ENCODE data around the gene PRR20E.
"Not testable (repeated sequence)": the region's sequence is repeated elsewhere in the genome, so short reads cannot be mapped to it uniquely, and the experiment has no call there.

Gene PRR20E

GRCh38 chr13:57166897-57167296 is at the start of gene PRR20E:
TSS of gene PRR20E (plus strand) at chr13:57167197. CDS start at chr13:57167584, 387 bp downstream.
- H3K27me3 ChIP-seq (ENCODE audit: insufficient read depth, low read length, poor library complexity, severe bottlenecking); H4K20me1 ChIP-seq (ENCODE audit: insufficient read depth, low read length, poor library complexity, severe bottlenecking); H3K9ac ChIP-seq (ENCODE audit: low read depth, low read length, poor library complexity, severe bottlenecking); H3F3A ChIP-seq (ENCODE audit: low read depth); H3K9me3 ChIP-seq (ENCODE audit: insufficient read depth, low read depth, low read length); H3K36me3 ChIP-seq (ENCODE audit: insufficient read depth, low read length); H3K4me2 ChIP-seq (ENCODE audit: low read depth, low read length, poor library complexity, severe bottlenecking); H3K4me3 ChIP-seq (ENCODE audit: low read length, poor library complexity, severe bottlenecking); H3K79me2 ChIP-seq (ENCODE audit: insufficient read depth, low read length); H3K9me2 ChIP-seq (replicated peaks; ENCODE audit: low read depth, low read length); H3K4me1 ChIP-seq (ENCODE audit: insufficient read depth, low read length, poor library complexity, severe bottlenecking); H2AFZ ChIP-seq (ENCODE audit: low read length): not testable (repeated sequence)

GRCh38 chr13:57123681-57124080 is 43.3 kb upstream of the PRR20E start:
- Histone ChIP-seq H4K20me1 (ENCODE audit: insufficient read depth, low read length, poor library complexity, severe bottlenecking) (no peaks in the 10 kb centered on the region), H3K4me3 (ENCODE audit: low read length, poor library complexity, severe bottlenecking) (no peak overlapping the region), H3K9ac (ENCODE audit: low read depth, low read length, poor library complexity, severe bottlenecking) (no peak overlapping the region), H3K79me2 (ENCODE audit: insufficient read depth, low read length) (no peaks in the 10 kb centered on the region), H3K4me2 (ENCODE audit: low read depth, low read length, poor library complexity, severe bottlenecking) (no peak overlapping the region), H3F3A (ENCODE audit: low read depth) (no peaks in the 10 kb centered on the region), H3K36me3 (ENCODE audit: insufficient read depth, low read length) (no peaks in the 10 kb centered on the region), H2AFZ (ENCODE audit: low read length) (no peak overlapping the region), H3K4me1 (ENCODE audit: insufficient read depth, low read length, poor library complexity, severe bottlenecking) (no peaks in the 10 kb centered on the region), H3K27me3 (ENCODE audit: insufficient read depth, low read length, poor library complexity, severe bottlenecking) (no peaks in the 10 kb centered on the region), H3K9me3 (ENCODE audit: insufficient read depth, low read depth, low read length) (no peaks in the 10 kb centered on the region), H3K9me2 (replicated peaks; ENCODE audit: low read depth, low read length) (no peaks in the 10 kb centered on the region)
- TF ChIP-seq, protein P1, sequence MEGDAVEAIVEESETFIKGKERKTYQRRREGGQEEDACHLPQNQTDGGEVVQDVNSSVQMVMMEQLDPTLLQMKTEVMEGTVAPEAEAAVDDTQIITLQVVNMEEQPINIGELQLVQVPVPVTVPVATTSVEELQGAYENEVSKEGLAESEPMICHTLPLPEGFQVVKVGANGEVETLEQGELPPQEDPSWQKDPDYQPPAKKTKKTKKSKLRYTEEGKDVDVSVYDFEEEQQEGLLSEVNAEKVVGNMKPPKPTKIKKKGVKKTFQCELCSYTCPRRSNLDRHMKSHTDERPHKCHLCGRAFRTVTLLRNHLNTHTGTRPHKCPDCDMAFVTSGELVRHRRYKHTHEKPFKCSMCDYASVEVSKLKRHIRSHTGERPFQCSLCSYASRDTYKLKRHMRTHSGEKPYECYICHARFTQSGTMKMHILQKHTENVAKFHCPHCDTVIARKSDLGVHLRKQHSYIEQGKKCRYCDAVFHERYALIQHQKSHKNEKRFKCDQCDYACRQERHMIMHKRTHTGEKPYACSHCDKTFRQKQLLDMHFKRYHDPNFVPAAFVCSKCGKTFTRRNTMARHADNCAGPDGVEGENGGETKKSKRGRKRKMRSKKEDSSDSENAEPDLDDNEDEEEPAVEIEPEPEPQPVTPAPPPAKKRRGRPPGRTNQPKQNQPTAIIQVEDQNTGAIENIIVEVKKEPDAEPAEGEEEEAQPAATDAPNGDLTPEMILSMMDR (conservative IDR thresholded peaks at IDR 0.05; ENCODE audit: low read length): no peak
- no peak for TF ChIP-seq EZH2phosphoT487 (IDR thresholded peaks at IDR 0.05; ENCODE audit: borderline replicate concordance)

GRCh38 chr13:57128909-57129308 is 38.1 kb upstream of the PRR20E start:
- Histone ChIP-seq H3F3A (ENCODE audit: low read depth) (no peaks in the 10 kb centered on the region), H3K9me2 (replicated peaks; ENCODE audit: low read depth, low read length) (no peaks in the 10 kb centered on the region), H3K4me3 (ENCODE audit: low read length, poor library complexity, severe bottlenecking) (no peak overlapping the region), H3K36me3 (ENCODE audit: insufficient read depth, low read length) (no peaks in the 10 kb centered on the region), H3K4me1 (ENCODE audit: insufficient read depth, low read length, poor library complexity, severe bottlenecking) (no peaks in the 10 kb centered on the region), H3K9ac (ENCODE audit: low read depth, low read length, poor library complexity, severe bottlenecking) (no peak overlapping the region), H4K20me1 (ENCODE audit: insufficient read depth, low read length, poor library complexity, severe bottlenecking) (no peaks in the 10 kb centered on the region), H3K79me2 (ENCODE audit: insufficient read depth, low read length) (no peaks in the 10 kb centered on the region), H3K9me3 (ENCODE audit: insufficient read depth, low read depth, low read length) (no peaks in the 10 kb centered on the region), H3K4me2 (ENCODE audit: low read depth, low read length, poor library complexity, severe bottlenecking) (no peak overlapping the region), H2AFZ (ENCODE audit: low read length) (no peak overlapping the region), H3K27me3 (ENCODE audit: insufficient read depth, low read length, poor library complexity, severe bottlenecking) (no peaks in the 10 kb centered on the region)
- TF ChIP-seq EZH2phosphoT487 (IDR thresholded peaks at IDR 0.05; ENCODE audit: borderline replicate concordance): no peak
- TF ChIP-seq, protein P1 (conservative IDR thresholded peaks at IDR 0.05; ENCODE audit: low read length): no peak

GRCh38 chr13:57136093-57136492 is 30.9 kb upstream of the PRR20E start:
- Histone ChIP-seq H3F3A (ENCODE audit: low read depth) (no peaks in the 10 kb centered on the region), H3K4me2 (ENCODE audit: low read depth, low read length, poor library complexity, severe bottlenecking) (no peak overlapping the region), H3K4me3 (ENCODE audit: low read length, poor library complexity, severe bottlenecking) (no peak overlapping the region), H4K20me1 (ENCODE audit: insufficient read depth, low read length, poor library complexity, severe bottlenecking) (no peaks in the 10 kb centered on the region), H3K4me1 (ENCODE audit: insufficient read depth, low read length, poor library complexity, severe bottlenecking) (no peaks in the 10 kb centered on the region), H3K79me2 (ENCODE audit: insufficient read depth, low read length) (no peaks in the 10 kb centered on the region), H3K27me3 (ENCODE audit: insufficient read depth, low read length, poor library complexity, severe bottlenecking) (no peaks in the 10 kb centered on the region), H2AFZ (ENCODE audit: low read length) (no peak overlapping the region), H3K9me2 (replicated peaks; ENCODE audit: low read depth, low read length) (no peaks in the 10 kb centered on the region), H3K36me3 (ENCODE audit: insufficient read depth, low read length) (no peaks in the 10 kb centered on the region), H3K9me3 (ENCODE audit: insufficient read depth, low read depth, low read length) (no peaks in the 10 kb centered on the region), H3K9ac (ENCODE audit: low read depth, low read length, poor library complexity, severe bottlenecking) (no peak overlapping the region)
- TF ChIP-seq, protein P1 (conservative IDR thresholded peaks at IDR 0.05; ENCODE audit: low read length): no peak
- no peak for TF ChIP-seq EZH2phosphoT487 (IDR thresholded peaks at IDR 0.05; ENCODE audit: borderline replicate concordance)
